HG02938 (cell line): Measurements from ENCODE around the gene MDN1.
"Not testable (repeated sequence)": the region's sequence is repeated elsewhere in the genome, so short reads cannot be mapped to it uniquely, and the experiment has no call there.

ENCODE experiments used
- ATAC-seq: cut with Tn5 transposase; IDR thresholded peaks from one replicate; pipeline ENCODE4 v1.9.1; 2021; ENCODE audit warnings: mild to moderate bottlenecking, moderate library complexity; ENCODE audit not compliant: unreplicated experiment

MDN1 gene

GRCh38 chr6:89660981-89661380, 158.6 kb downstream of the MDN1 start:
- no peak for ATAC-seq

GRCh38 chr6:89657445-89658158, 162.0 kb downstream of the MDN1 start:
- ATAC-seq = no peak

DNA sequence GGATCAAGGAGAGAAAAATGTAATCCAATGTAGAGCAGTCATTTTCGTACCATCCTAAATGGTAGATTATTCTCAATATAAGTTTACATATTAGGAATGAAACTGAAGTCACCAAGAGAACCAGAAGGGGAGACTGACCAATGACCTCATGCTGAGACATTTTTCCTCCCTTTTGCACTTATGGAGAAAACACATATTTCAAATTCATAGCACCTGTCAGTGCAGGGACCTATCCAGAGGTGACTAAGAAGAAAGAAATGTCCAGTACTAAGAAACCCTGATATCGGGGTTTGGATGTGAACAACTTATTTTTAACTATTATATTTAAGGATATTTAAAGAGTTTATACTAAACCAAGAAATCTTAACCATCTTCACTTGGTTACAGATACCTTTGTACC, 164.5 kb downstream of the MDN1 start:
- no peak for ATAC-seq

DNA sequence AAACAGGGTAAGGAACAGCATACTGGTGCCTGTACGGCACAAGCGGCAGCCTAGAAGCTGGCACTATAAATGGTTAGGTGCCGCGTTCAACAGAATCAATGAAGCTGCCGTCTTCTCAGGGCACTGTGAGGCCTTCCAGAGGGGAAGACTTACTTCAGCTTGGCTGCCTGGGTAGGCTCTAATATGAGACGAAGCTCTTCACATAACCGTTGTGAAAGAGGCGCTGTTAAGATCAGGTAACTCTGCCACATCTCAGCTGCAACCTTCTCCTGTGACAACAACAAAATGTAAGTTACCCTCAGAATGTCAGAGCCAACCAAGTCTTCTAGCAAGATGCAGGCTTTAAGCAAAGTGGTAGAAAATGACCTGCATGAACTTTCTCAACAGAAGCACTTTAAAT, 169.0 kb downstream of the MDN1 start:
- no peak for ATAC-seq

- no peak for ATAC-seq
Observed at GRCh38 chr6:89649682-89650081, 169.9 kb downstream of the MDN1 start.

GRCh38 chr6:89644864-89645263, 174.7 kb downstream of the MDN1 start:
- ATAC-seq = no peak

DNA sequence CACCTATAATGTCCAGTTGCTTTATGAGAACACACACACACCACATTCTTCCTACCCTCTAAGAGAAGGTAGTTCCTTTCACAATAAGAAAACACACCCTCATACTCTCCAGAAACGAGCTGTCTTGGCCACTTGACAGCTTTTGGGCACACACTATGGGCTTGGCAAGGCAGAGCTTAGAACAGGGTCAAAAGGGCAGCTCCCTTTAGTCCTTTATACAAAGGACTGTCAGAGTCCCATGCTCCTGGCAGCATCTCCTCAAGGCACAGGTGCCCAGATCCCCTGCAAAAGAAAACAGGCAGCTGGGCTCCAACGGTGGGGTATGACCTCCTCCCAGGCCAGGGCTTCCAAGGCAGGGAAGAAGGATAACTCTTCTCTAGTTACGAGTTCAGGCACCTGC, 176.2 kb downstream of the MDN1 start:
- ATAC-seq = no peak

- ATAC-seq = no peak
Observed at GRCh38 chr6:89642956-89643355, 176.6 kb downstream of the MDN1 start.

GRCh38 chr6:89641581-89641980, 178.0 kb downstream of the MDN1 start:
- not testable (repeated sequence) for ATAC-seq

- no peak for ATAC-seq
Observed at GRCh38 chr6:89640804-89641203, 178.8 kb downstream of the MDN1 start.

DNA sequence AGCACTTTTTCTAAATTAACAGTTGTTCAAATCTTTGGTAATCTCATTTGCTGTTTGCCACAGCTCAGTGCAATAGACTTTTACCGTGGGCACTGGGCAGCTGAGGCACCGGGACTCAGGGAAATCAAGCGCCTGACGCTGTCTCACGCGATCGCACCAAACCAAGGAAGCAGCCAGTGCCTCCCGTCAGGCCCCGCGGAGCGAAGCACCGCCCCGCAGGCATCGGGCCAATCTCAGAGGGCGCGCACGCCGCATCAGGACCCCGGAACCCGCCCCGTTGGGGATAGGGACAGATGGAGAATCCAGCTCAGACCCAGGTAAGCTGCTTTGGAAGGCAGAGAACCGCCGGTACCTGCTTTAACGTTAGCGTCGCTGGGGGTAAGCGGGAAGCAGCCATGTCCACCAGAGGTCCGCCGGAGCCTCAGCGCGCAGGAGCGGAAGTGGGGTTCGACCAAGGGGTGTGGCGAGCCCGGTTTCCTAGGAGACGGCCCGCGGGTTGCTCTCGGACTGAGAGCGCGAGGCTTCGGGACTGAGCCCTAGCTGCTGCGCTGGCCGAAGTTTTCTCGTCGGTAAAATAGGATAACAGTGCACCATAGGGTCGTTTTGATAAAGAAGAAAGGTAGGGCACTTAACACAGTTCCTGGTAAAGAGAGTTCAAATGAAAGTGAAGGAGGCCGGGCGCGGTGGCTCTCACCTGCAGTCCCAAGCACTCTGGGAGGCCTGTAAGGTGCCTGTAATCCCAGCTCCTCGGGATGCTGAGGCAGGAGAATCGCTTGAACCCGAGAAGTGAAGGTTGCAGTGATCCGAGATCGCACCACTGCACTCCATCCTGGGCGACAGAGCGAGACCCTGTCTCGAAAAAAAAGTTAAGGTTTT, 181.0 kb downstream of the MDN1 start, which contains the start of gene LYRM2:
TSS of gene LYRM2 (minus strand) at position 428 of the 876 bp plus-strand sequence. CDS start at position 397, 31 bp downstream.
- ATAC-seq = peak; percentile 97

- peak; percentile 7 for ATAC-seq
Observed at GRCh38 chr6:89637960-89638319, 181.7 kb downstream of the MDN1 start.

- not testable (repeated sequence) for ATAC-seq
Observed at GRCh38 chr6:89636412-89636811, 183.2 kb downstream of the MDN1 start.

- no peak for ATAC-seq
Observed at GRCh38 chr6:89630488-89630887, 189.1 kb downstream of the MDN1 start.

DNA sequence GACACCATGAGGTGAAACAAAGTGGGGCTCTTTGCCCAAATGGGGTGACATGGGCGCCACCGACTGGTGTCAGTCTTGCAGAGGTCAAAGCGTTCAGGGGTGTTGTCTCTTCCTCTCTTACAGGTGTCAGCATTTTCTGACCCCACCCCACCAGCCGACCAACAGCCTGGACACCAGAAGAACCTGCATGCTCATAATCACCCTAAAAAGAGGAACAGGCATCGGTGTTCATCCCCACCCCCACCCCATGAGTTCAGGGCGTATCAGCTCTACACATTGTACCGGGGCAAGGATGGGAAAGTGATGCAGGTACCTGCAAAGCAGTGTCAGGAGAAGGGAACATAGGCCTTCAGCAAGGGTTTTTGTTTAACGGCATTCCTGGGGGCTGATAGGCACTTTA, 195.8 kb downstream of the MDN1 start:
- ATAC-seq = no peak

GRCh38 chr6:89619567-89619966, 200.0 kb downstream of the MDN1 start:
- ATAC-seq = no peak

DNA sequence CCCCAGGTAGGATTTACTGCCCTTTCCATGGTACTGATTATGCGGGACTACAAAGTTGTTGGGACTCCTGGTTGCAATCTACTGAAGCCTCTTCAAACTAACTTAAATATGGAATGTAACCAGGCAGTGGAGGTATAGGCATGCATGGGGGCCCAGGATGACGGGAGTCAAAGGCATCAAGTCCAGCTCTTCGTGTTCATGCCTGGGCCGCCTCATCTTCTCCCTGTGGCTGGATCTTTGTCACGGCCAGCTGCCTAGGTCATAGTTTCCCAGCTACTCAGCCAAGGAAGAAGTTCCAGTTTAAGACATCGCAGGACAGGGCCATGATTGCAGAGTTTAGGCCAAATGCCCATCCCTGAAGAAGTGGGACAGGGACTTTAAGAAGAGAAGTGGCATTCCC, 201.6 kb downstream of the MDN1 start:
- no peak for ATAC-seq

DNA sequence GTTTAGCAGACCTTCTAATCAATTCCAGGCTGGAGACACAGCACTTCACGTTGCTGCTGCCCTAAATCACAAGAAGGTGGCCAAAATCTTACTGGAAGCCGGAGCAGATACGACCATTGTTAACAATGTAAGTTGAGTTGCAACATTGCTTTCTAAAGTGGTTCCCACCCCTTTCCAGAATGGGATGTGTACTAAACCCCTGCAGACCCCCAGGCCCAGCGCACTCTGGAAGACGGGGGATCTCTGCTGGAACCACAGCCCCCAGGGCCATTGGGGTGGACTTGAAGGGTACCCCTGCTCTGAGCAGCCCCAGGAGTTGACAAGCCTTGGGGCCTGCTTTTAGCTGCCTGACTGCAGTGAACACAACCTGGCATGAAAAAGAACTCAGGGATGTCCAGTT, 203.1 kb downstream of the MDN1 start:
- ATAC-seq = no peak

DNA sequence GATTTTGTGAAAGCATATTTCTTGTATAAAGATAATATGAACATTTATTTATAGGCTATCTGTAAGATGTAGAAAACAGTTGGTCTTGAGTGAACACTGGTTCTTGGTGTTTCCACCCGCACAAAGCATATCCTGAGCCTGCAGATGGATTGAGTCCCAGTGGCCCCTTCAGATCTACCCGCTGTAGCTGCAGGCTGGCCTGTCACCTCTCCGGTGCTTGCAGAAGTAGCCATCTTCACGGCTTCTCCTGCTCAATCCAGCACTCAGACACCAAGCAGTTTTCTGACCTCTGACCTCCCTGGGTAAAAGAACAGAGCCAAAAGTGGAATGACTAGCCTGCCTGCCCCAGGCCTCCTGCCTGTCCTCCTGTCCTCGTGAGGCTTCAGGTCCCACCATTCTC, 203.7 kb downstream of the MDN1 start:
- ATAC-seq = no peak

DNA sequence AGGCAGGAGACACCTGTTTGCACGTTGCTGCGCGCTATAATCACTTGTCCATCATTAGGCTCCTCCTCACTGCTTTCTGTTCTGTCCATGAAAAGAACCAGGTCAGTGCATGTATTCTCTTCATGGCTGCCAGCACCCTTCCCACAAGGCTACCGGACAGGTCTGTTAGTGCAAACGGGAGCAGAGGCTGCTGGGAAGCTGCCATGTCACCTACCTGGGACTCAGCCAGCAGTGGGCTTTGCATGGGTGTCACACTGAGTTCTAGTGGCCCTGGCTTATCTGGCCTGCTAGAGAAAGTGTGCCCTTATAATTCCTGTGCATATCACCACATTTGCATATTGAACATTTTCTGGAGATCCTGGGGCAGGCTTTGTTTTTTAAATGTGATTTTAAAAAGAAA, 205.8 kb downstream of the MDN1 start:
- no peak for ATAC-seq

GRCh38 chr6:89612121-89612520, 207.5 kb downstream of the MDN1 start:
- ATAC-seq = no peak

- no peak for ATAC-seq
Observed at GRCh38 chr6:89611666-89612065, 207.9 kb downstream of the MDN1 start.
